Measurements from ENCODE around the gene PRKCZ. TPM values are rescaled to one million over a fixed set of nuclear protein-coding genes. Genes with fewer than 3 reads are reported as not detected.
A peak's percentile ranks its signal among the peaks of the same experiment; 100 is the strongest.

The PRKCZ gene
- total RNA-seq, 1 donor from 2014 or later, result 33.4 TPM

GRCh38 chr1:2104621-2105427, 54.6 kb downstream of the PRKCZ start:
- TF ChIP-seq CTCF (IDR thresholded peaks at IDR 0.05) (peak; percentile 29), EZH2 (IDR thresholded peaks at IDR 0.05) (no peak), EZH2phosphoT487 (IDR thresholded peaks at IDR 0.05) (no peak)

GRCh38 chr1:2105781-2106524, 55.7 kb downstream of the PRKCZ start:
- no peak for TF ChIP-seq EZH2phosphoT487 (IDR thresholded peaks at IDR 0.05)
- TF ChIP-seq EZH2 (IDR thresholded peaks at IDR 0.05), result no peak
- no peak for TF ChIP-seq CTCF (IDR thresholded peaks at IDR 0.05)
- H3K4me3 ChIP-seq, result no peak overlapping the region
- H3K79me2 ChIP-seq (ENCODE audit: low read depth), result no peaks in the 10 kb centered on the region
- no peak overlapping the region for H3K27ac ChIP-seq
- no peak overlapping the region for H3K4me2 ChIP-seq
- H3K27ac Mint-ChIP-seq, result no peak overlapping the region
- no peaks in the 10 kb centered on the region for H3K9me3 ChIP-seq (ENCODE audit: low read depth)
- H3K27me3 Mint-ChIP-seq (ENCODE audit: insufficient read depth, low read depth), result peaks cover 11% of the 10 kb centered on the region
- no peaks in the 10 kb centered on the region for H3K27me3 ChIP-seq
- no peaks in the 10 kb centered on the region for H3K36me3 Mint-ChIP-seq
- no peak overlapping the region for H2AFZ ChIP-seq (replicated peaks)
- H3K36me3 ChIP-seq, result no peaks in the 10 kb centered on the region
- no peak for DNase-seq (ENCODE audit: low spot score)
- H3K4me3 Mint-ChIP-seq, result no peak overlapping the region
- no peak overlapping the region for H3K9ac ChIP-seq
- H3K4me1 ChIP-seq, result no peaks in the 10 kb centered on the region
- no peaks in the 10 kb centered on the region for H3K9me3 Mint-ChIP-seq
- peaks cover 16% of the 10 kb centered on the region for H3K4me1 Mint-ChIP-seq
- H4K20me1 ChIP-seq (ENCODE audit: low read depth), result peaks cover 12% of the 10 kb centered on the region
- no peaks in the 10 kb centered on the region for H3F3A ChIP-seq (ENCODE audit: low read depth)

More at GRCh38 chr1:2104621-2105427, 54.6 kb downstream of the PRKCZ start:
- Mint-ChIP-seq H3K27me3 (ENCODE audit: insufficient read depth, low read depth) (peaks cover 12% of the 10 kb centered on the region), H3K36me3 (no peaks in the 10 kb centered on the region), H3K9me3 (no peaks in the 10 kb centered on the region), H3K4me3 (no peak overlapping the region), H3K4me1 (peaks cover 16% of the 10 kb centered on the region), H3K27ac (no peak overlapping the region)
- peak; percentile 41 for DNase-seq (ENCODE audit: low spot score)
- no peak overlapping the region for H3K4me3 ChIP-seq
- H4K20me1 ChIP-seq (ENCODE audit: low read depth), result peaks cover 12% of the 10 kb centered on the region
- H3K79me2 ChIP-seq (ENCODE audit: low read depth), result no peaks in the 10 kb centered on the region
- no peaks in the 10 kb centered on the region for H3K36me3 ChIP-seq
- no peaks in the 10 kb centered on the region for H3F3A ChIP-seq (ENCODE audit: low read depth)
- no peaks in the 10 kb centered on the region for H3K4me1 ChIP-seq
- no peaks in the 10 kb centered on the region for H3K9me3 ChIP-seq (ENCODE audit: low read depth)
- no peak overlapping the region for H3K9ac ChIP-seq
- no peak overlapping the region for H2AFZ ChIP-seq (replicated peaks)
- no peak overlapping the region for H3K27ac ChIP-seq
- no peaks in the 10 kb centered on the region for H3K27me3 ChIP-seq
- no peak overlapping the region for H3K4me2 ChIP-seq

GRCh38 chr1:2106659-2107405, 56.6 kb downstream of the PRKCZ start:
- Histone ChIP-seq H3K27ac (no peak overlapping the region), H2AFZ (replicated peaks) (no peak overlapping the region)

More at GRCh38 chr1:2106659-2107405, 56.6 kb downstream of the PRKCZ start:
- no peaks in the 10 kb centered on the region for H3K9me3 Mint-ChIP-seq
- H3K36me3 ChIP-seq, result no peaks in the 10 kb centered on the region
- H3K27me3 ChIP-seq, result no peaks in the 10 kb centered on the region
- H3K79me2 ChIP-seq (ENCODE audit: low read depth), result no peaks in the 10 kb centered on the region
- no peaks in the 10 kb centered on the region for H3K9me3 ChIP-seq (ENCODE audit: low read depth)
- no peaks in the 10 kb centered on the region for H3K36me3 Mint-ChIP-seq
- H3K27me3 Mint-ChIP-seq (ENCODE audit: insufficient read depth, low read depth), result peaks cover 11% of the 10 kb centered on the region
- no peak for DNase-seq (ENCODE audit: low spot score)
- H4K20me1 ChIP-seq (ENCODE audit: low read depth), result peaks cover 12% of the 10 kb centered on the region
- no peak overlapping the region for H3K27ac Mint-ChIP-seq
- H3K4me3 Mint-ChIP-seq, result no peak overlapping the region
- H3K4me1 Mint-ChIP-seq, result peaks cover 13% of the 10 kb centered on the region
- H3K4me1 ChIP-seq, result no peaks in the 10 kb centered on the region
- TF ChIP-seq EZH2phosphoT487 (IDR thresholded peaks at IDR 0.05), result no peak
- no peak overlapping the region for H3K4me3 ChIP-seq
- no peak overlapping the region for H3K4me2 ChIP-seq
- H3F3A ChIP-seq (ENCODE audit: low read depth), result no peaks in the 10 kb centered on the region
- no peak overlapping the region for H3K9ac ChIP-seq

Measured in neural progenitor cell (in vitro differentiated cells).